Stromal cell of bone marrow (primary cell): Measurements from ENCODE around the gene TOX2.

ENCODE experiments used
- DNase-seq: peaks from one replicate; pipeline ENCODE4 v3.0.0-alpha.2; 2012; ENCODE audit warnings: low read depth

The TOX2 gene

GRCh38 chr20:44064501-44065400 lies 150.1 kb downstream of the TOX2 start:
- no peak for DNase-seq

GRCh38 chr20:44065401-44066340 lies 151.0 kb downstream of the TOX2 start:
- no peak for DNase-seq

- no peak for DNase-seq
Measured at GRCh38 chr20:44066645-44067606, 152.3 kb downstream of the TOX2 start.

GRCh38 chr20:44067650-44068081 lies 153.0 kb downstream of the TOX2 start:
- DNase-seq, result no peak

GRCh38 chr20:44068316-44069201 lies 153.9 kb downstream of the TOX2 start:
- DNase-seq, result no peak

GRCh38 chr20:44069203-44070011 lies 154.8 kb downstream of the TOX2 start:
- no peak for DNase-seq

GRCh38 chr20:44070139-44070900 lies 155.7 kb downstream of the TOX2 start:
- DNase-seq, result no peak

GRCh38 chr20:44071057-44071456 lies 156.4 kb downstream of the TOX2 start:
- DNase-seq, result no peak

- no peak for DNase-seq
Measured at GRCh38 chr20:44071526-44072111, 157.0 kb downstream of the TOX2 start.

GRCh38 chr20:44072384-44072783 lies 157.7 kb downstream of the TOX2 start:
- DNase-seq, result no peak

- DNase-seq, result no peak
Measured at GRCh38 chr20:44073011-44073674, 158.5 kb downstream of the TOX2 start.

- DNase-seq, result no peak
Measured at GRCh38 chr20:44073675-44074071, 159.0 kb downstream of the TOX2 start.

- peak; percentile 48 for DNase-seq
Measured at GRCh38 chr20:44074252-44075151, 159.8 kb downstream of the TOX2 start.

GRCh38 chr20:44075191-44075949 lies 160.7 kb downstream of the TOX2 start:
- DNase-seq, result no peak

- no peak for DNase-seq
Measured at GRCh38 chr20:44075950-44076232, 161.2 kb downstream of the TOX2 start.

GRCh38 chr20:44079291-44079690 lies 164.6 kb downstream of the TOX2 start:
- no peak for DNase-seq
